Esophagus muscularis mucosa (tissue), 4 donors: Measurements from ENCODE around the gene NECTIN2. TPM values are rescaled to one million over a fixed set of nuclear protein-coding genes. Genes with fewer than 3 reads are reported as not detected.
A peak's percentile ranks its signal among the peaks of the same experiment; 100 is the strongest.

Experiments
- DNase-seq: peaks from one replicate; pipeline ENCODE4 v3.0.0-alpha.2; 2017; ENCODE audit errors: extremely low spot score
- H3K27ac ChIP-seq, 4 donors: fragments of 200-600 bp; sonication (generic); replicated peaks in 1 of 4; 1 replicate in 3 of 4; 2 replicates in 1 of 4; pipeline ENCODE4 v1.5.1; 2016 to 2019; ENCODE audit warnings: mild to moderate bottlenecking in 1 of 4
- H3K27me3 ChIP-seq, 4 donors: fragments of 200-600 bp; sonication (generic); one replicate each; pipeline versions ENCODE4 v1.5.1 to v1.6.0; 2016 to 2019
- H3K36me3 ChIP-seq, 4 donors: fragments of 200-600 bp; sonication (generic); one replicate each; pipeline ENCODE4 v1.5.1; 2016 to 2019
- H3K4me1 ChIP-seq, 4 donors: fragments of 200-600 bp; sonication (generic); one replicate each; pipeline ENCODE4 v1.5.1; 2016 to 2019
- H3K4me3 ChIP-seq, 4 donors: fragments of 200-600 bp; sonication (generic); 1 replicate in 2 of 4; 2 replicates in 2 of 4; pipeline ENCODE4 v1.5.1; 2016 to 2019; ENCODE audit warnings: mild to moderate bottlenecking in 4 of 4, moderate library complexity in 1 of 4
- H3K9me3 ChIP-seq, 4 donors: fragments of 200-600 bp; sonication (generic); 1 replicate in 3 of 4; 2 replicates in 1 of 4; pipeline ENCODE4 v1.5.1; 2016 to 2019
- EP300 ChIP-seq: sonication (generic); formaldehyde crosslinking; IDR thresholded peaks from one replicate; pipeline ENCODE4 v1.6.1; 2017; ENCODE audit warnings: antibody characterized with exemption
- POLR2A ChIP-seq: fragments of 450-650 bp; IDR thresholded peaks from one replicate; pipeline ENCODE4 v1.6.1; 2017; ENCODE audit warnings: antibody characterized with exemption, moderate library complexity, mild to moderate bottlenecking, low read depth
- POLR2AphosphoS5 ChIP-seq, 2 donors: sonication (generic); formaldehyde crosslinking; IDR thresholded peaks; one replicate each; pipeline ENCODE4 v1.6.1; 2017; ENCODE audit warnings: antibody characterized with exemption in 2 of 2
- WGBS: methylation state at CpG from one replicate; pipeline ENCODE4 v1.1.5; 2018; 5-methylcytosine and 5-hydroxymethylcytosine counted together
- intact Hi-C: fragments of 100-400 bp; cut with DNase I; formaldehyde crosslinking; loops from one replicate; pipeline ENCODE4 v1.15.1; 2023
- total RNA-seq, 4 donors: library from RNA; depleted of rRNA; stranded (reverse); fragments of >200 nt; gene quantifications; one replicate each; pipeline versions ENCODE4 v1.1.0 to v1.2.1, GENCODE V29; 2016
- TF ChIP-seq, protein P1 (sequence below), 3 experiments: fragments of 200-600 bp in 2 of 3; fragments of 450-650 bp in 1 of 3; sonication (generic) in 2 of 3; IDR thresholded peaks; one replicate each; pipeline ENCODE4 v1.5.1; 2017 to 2019; ENCODE audit warnings: antibody characterized with exemption in 3 of 3, mild to moderate bottlenecking in 2 of 3, moderate library complexity in 1 of 3

The NECTIN2 gene
- total RNA-seq, 4 donors from 2014 or later = 34.5 to 72.4 (median 60.1) TPM

DNA sequence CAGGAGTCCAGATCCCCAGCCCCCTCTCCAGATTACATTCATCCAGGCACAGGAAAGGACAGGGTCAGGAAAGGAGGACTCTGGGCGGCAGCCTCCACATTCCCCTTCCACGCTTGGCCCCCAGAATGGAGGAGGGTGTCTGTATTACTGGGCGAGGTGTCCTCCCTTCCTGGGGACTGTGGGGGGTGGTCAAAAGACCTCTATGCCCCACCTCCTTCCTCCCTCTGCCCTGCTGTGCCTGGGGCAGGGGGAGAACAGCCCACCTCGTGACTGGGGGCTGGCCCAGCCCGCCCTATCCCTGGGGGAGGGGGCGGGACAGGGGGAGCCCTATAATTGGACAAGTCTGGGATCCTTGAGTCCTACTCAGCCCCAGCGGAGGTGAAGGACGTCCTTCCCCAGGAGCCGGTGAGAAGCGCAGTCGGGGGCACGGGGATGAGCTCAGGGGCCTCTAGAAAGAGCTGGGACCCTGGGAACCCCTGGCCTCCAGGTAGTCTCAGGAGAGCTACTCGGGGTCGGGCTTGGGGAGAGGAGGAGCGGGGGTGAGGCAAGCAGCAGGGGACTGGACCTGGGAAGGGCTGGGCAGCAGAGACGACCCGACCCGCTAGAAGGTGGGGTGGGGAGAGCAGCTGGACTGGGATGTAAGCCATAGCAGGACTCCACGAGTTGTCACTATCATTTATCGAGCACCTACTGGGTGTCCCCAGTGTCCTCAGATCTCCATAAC lies 59.5 kb downstream of the NECTIN2 start, which contains the start of gene APOE:
Gene APOE, plus strand, starts transcription at position 360 of the 724 bp plus-strand sequence. CDS start 829 bp downstream, outside the sequence.
- Histone ChIP-seq H3K27ac (no peak within 1 kb of the TSS), H3K36me3 (peaks cover 19 to 29% (median 28%) of the 10 kb centered on the region in 4 donors), H3K4me1 (peaks cover 9 to 31% (median 22%) of the 10 kb centered on the region in 4 donors), H3K4me3 (peak within 1 kb of the TSS in 2 of 4 donors; percentile 12 to 14), H3K27me3 (peaks cover 7 to 49% (median 25%) of the 10 kb centered on the region in 4 donors), H3K9me3 (no peaks in the 10 kb centered on the region)
- no peak for DNase-seq
- intact Hi-C loops = no loop called here
- WGBS = 4% methylated on average over 16 of the region's 20 CpGs
- TF ChIP-seq EP300 (no peak), POLR2A (no peak), POLR2AphosphoS5 (IDR thresholded peaks at IDR 0.05) (no peak)
- TF ChIP-seq, protein P1, sequence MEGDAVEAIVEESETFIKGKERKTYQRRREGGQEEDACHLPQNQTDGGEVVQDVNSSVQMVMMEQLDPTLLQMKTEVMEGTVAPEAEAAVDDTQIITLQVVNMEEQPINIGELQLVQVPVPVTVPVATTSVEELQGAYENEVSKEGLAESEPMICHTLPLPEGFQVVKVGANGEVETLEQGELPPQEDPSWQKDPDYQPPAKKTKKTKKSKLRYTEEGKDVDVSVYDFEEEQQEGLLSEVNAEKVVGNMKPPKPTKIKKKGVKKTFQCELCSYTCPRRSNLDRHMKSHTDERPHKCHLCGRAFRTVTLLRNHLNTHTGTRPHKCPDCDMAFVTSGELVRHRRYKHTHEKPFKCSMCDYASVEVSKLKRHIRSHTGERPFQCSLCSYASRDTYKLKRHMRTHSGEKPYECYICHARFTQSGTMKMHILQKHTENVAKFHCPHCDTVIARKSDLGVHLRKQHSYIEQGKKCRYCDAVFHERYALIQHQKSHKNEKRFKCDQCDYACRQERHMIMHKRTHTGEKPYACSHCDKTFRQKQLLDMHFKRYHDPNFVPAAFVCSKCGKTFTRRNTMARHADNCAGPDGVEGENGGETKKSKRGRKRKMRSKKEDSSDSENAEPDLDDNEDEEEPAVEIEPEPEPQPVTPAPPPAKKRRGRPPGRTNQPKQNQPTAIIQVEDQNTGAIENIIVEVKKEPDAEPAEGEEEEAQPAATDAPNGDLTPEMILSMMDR (IDR thresholded peaks at IDR 0.05) = no peak

DNA sequence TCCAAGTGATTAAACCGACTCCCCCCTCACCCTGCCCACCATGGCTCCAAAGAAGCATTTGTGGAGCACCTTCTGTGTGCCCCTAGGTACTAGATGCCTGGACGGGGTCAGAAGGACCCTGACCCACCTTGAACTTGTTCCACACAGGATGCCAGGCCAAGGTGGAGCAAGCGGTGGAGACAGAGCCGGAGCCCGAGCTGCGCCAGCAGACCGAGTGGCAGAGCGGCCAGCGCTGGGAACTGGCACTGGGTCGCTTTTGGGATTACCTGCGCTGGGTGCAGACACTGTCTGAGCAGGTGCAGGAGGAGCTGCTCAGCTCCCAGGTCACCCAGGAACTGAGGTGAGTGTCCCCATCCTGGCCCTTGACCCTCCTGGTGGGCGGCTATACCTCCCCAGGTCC lies 61.5 kb downstream of the NECTIN2 start:
- TF ChIP-seq, protein P1 (IDR thresholded peaks at IDR 0.05) = no peak
- no peak for TF ChIP-seq EP300
- no peak for TF ChIP-seq POLR2A
- no peak for TF ChIP-seq POLR2AphosphoS5 (IDR thresholded peaks at IDR 0.05)
- Histone ChIP-seq H3K27me3 (peaks cover 7 to 59% (median 25%) of the 10 kb centered on the region in 4 donors), H3K27ac (no peak overlapping the region), H3K9me3 (no peaks in the 10 kb centered on the region), H3K4me3 (no peak overlapping the region), H3K4me1 (peaks cover 14 to 41% (median 35%) of the 10 kb centered on the region in 4 donors), H3K36me3 (peaks cover 6 to 9% (median 8%) of the 10 kb centered on the region in 4 donors)
- DNase-seq = no peak
- WGBS = 95% methylated on average over 7 of the region's 12 CpGs
- intact Hi-C loops = no loop called here

DNA sequence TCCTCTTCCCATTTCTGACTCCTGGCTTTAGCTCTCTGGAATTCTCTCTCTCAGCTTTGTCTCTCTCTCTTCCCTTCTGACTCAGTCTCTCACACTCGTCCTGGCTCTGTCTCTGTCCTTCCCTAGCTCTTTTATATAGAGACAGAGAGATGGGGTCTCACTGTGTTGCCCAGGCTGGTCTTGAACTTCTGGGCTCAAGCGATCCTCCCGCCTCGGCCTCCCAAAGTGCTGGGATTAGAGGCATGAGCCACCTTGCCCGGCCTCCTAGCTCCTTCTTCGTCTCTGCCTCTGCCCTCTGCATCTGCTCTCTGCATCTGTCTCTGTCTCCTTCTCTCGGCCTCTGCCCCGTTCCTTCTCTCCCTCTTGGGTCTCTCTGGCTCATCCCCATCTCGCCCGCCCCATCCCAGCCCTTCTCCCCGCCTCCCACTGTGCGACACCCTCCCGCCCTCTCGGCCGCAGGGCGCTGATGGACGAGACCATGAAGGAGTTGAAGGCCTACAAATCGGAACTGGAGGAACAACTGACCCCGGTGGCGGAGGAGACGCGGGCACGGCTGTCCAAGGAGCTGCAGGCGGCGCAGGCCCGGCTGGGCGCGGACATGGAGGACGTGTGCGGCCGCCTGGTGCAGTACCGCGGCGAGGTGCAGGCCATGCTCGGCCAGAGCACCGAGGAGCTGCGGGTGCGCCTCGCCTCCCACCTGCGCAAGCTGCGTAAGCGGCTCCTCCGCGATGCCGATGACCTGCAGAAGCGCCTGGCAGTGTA lies 62.2 kb downstream of the NECTIN2 start:
- H3K4me1 ChIP-seq = peaks cover 14 to 41% (median 35%) of the 10 kb centered on the region in 4 donors
- H3K4me3 ChIP-seq = no peak overlapping the region
- DNase-seq = no peak
- TF ChIP-seq EP300 (no peak), POLR2A (no peak), POLR2AphosphoS5 (IDR thresholded peaks at IDR 0.05) (no peak)
- TF ChIP-seq, protein P1 (IDR thresholded peaks at IDR 0.05) = no peak
- H3K9me3 ChIP-seq = no peaks in the 10 kb centered on the region
- H3K27me3 ChIP-seq = peaks cover 7 to 64% (median 25%) of the 10 kb centered on the region in 4 donors
- H3K36me3 ChIP-seq = peaks cover 0 to 3% (median 2%) of the 10 kb centered on the region in 4 donors
- no peak overlapping the region for H3K27ac ChIP-seq
- WGBS = 94% methylated on average over 45 of the region's 46 CpGs
- intact Hi-C loops = no loop called here

DNA sequence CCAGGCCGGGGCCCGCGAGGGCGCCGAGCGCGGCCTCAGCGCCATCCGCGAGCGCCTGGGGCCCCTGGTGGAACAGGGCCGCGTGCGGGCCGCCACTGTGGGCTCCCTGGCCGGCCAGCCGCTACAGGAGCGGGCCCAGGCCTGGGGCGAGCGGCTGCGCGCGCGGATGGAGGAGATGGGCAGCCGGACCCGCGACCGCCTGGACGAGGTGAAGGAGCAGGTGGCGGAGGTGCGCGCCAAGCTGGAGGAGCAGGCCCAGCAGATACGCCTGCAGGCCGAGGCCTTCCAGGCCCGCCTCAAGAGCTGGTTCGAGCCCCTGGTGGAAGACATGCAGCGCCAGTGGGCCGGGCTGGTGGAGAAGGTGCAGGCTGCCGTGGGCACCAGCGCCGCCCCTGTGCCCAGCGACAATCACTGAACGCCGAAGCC lies 62.8 kb downstream of the NECTIN2 start:
- Histone ChIP-seq H3K36me3 (no peaks in the 10 kb centered on the region), H3K27me3 (peaks cover 7 to 64% (median 25%) of the 10 kb centered on the region in 4 donors), H3K4me1 (peaks cover 11 to 38% (median 34%) of the 10 kb centered on the region in 4 donors), H3K27ac (no peak overlapping the region), H3K9me3 (no peaks in the 10 kb centered on the region), H3K4me3 (no peak overlapping the region)
- no peak for DNase-seq
- TF ChIP-seq POLR2A = no peak
- TF ChIP-seq, protein P1 (IDR thresholded peaks at IDR 0.05) = no peak
- TF ChIP-seq EP300 = no peak
- no peak for TF ChIP-seq POLR2AphosphoS5 (IDR thresholded peaks at IDR 0.05)
- 98% methylated on average over 10 of the region's 44 CpGs for WGBS
- intact Hi-C loops = no loop called here
